Activated CD8-positive, alpha-beta memory T cell treated with anti-CD3 and anti-CD28 coated beads, Interleukin-2, amount 50 U/mL, for 24 hours (primary cell): ENCODE measurements around the gene THADA.
"Not testable (repeated sequence)": the region's sequence is repeated elsewhere in the genome, so short reads cannot be mapped to it uniquely, and the experiment has no call there.

Source experiments
- DNase-seq: peaks from one replicate; pipeline ENCODE4 v3.0.0-alpha.2; 2020; ENCODE audit errors: extremely low read depth

THADA gene

GRCh38 chr2:43539436-43539835 is 56.4 kb downstream of the THADA start:
- DNase-seq, result no peak

- no peak for DNase-seq
Observed at GRCh38 chr2:43538034-43538670, 57.7 kb downstream of the THADA start.

DNA sequence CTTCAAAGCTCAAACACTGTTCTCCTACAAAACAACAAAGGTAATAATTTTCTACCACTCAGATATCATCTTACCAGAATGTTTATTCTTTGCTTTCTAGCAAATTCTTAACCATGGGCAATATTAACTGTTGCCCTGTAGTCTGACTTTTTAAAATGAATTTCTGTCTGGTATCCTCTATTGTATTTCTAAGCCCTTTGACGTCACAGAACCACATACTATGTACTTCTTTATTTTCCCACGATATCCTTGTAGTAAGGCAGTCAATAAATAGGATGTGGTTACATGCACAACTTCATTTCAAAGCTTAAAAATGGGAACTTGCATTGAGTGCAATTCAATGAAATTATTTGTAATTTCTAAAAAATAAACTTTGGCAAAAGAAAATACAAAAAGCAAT is 58.7 kb downstream of the THADA start:
- no peak for DNase-seq

DNA sequence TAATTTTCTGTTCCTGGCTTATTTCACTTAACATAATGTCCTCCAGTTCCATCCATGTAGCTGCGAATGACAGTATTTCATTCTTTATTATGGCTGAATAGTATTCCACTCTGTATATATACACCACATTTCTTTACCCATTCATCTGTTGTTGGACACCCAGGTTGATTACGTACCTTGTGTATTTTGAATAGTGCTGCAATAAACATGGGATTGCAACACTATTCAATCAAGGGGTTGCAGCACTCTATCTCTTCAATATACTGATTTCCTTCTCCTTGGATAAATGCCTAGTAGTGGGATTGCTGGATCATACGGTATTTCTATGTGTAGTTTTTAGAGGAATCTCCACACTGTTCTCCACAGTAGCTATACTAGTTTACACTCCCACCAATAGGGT is 61.3 kb downstream of the THADA start:
- no peak for DNase-seq

DNA sequence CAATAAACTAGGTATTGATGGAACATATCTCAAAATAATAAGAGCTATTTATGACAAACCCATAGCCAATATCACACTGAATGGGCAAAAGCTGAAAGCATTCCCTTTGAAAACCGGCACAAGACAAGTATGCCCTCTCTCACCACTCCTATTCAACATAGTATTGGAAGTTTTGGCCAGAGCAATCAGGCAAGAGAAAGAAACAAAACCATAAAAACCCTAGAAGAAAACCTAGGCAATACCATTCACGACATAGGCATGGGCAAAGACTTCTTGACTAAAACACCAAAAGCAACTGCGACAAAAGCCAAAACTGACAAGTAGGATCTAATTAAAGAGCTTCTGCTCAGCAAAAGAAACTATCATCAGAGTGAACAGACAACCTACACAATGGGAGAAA is 63.3 kb downstream of the THADA start:
- not testable (repeated sequence) for DNase-seq

GRCh38 chr2:43531251-43531650 is 64.6 kb downstream of the THADA start:
- no peak for DNase-seq

DNA sequence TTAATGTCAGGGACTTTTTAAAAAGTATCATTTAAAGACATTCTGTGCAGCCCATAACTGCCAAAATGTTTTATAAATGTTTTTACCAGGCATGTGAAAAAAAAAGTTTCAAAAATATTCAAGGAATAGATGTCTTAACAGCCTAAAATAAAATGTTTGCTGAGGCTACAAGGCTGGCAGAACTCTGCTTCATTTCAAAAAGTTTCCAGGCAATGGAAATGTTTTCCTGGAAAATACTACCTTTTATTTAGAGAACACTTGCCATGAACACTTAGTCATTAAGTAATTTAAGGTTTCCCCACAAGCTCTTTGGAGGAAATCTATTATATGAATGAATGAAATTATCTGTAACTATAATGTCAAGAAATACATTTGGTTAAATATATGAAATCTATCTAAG is 68.8 kb downstream of the THADA start:
- DNase-seq, result no peak

DNA sequence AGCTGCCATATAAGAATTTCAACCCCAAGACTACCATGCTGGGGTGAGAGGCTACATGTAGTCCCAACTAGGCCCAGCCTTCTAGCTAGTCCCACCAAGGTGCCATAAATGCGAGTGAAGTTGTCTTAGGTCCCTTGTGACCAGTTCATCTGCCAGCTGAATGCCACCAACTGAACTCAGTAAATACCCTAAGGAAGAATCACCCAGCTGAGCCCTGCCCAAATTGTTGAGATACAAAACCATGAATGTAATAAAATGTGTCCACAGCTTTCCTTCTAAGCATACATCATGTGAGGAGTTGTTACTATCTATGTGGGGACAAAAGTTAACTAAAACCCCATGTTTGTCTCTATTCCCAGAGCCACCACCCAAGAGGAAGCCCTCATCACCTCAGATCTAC is 70.3 kb downstream of the THADA start:
- no peak for DNase-seq

GRCh38 chr2:43524177-43524965 is 71.5 kb downstream of the THADA start:
- no peak for DNase-seq

GRCh38 chr2:43522177-43522576 is 73.7 kb downstream of the THADA start:
- no peak for DNase-seq

- DNase-seq, result no peak
Observed at GRCh38 chr2:43521568-43521967, 74.3 kb downstream of the THADA start.

GRCh38 chr2:43520919-43521318 is 74.9 kb downstream of the THADA start:
- no peak for DNase-seq

- no peak for DNase-seq
Observed at GRCh38 chr2:43519643-43520221, 76.1 kb downstream of the THADA start.

DNA sequence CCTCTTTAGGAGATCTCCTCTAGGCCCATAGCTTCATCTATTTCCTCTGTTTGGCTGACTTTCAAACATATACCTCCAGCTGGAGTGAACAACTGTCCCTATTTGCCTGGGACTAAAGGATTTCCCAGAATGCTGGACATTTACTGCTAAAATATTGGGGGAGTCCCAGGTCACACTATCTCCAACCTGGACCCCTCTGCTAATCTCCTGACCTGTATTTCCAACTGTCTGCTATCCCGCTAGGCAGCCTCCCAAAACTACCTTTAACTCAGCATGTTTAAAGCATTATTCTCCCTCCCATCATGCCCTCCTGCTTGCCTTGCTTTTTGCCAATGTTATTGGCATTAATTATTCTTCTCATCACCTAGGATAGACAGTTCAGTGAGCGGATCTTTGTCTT is 77.1 kb downstream of the THADA start:
- DNase-seq, result no peak

DNA sequence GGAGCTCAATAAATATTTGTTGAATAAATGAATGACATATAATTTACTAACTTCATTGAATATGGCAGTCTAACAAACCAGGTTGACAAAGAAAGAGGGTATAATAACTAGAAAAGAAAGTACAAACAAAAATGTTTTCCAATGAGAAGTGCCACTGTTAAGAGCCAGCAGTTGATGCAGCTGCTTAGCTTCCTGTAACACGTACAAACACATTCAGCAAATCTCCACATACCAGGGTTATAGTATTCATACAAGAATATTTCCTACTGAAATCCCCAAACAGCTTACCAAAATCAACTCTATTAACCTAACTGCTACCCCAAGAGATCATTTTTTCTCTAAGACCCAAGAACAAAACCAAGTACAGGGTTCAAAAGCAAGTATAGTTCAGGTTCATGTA is 77.7 kb downstream of the THADA start:
- DNase-seq, result no peak

DNA sequence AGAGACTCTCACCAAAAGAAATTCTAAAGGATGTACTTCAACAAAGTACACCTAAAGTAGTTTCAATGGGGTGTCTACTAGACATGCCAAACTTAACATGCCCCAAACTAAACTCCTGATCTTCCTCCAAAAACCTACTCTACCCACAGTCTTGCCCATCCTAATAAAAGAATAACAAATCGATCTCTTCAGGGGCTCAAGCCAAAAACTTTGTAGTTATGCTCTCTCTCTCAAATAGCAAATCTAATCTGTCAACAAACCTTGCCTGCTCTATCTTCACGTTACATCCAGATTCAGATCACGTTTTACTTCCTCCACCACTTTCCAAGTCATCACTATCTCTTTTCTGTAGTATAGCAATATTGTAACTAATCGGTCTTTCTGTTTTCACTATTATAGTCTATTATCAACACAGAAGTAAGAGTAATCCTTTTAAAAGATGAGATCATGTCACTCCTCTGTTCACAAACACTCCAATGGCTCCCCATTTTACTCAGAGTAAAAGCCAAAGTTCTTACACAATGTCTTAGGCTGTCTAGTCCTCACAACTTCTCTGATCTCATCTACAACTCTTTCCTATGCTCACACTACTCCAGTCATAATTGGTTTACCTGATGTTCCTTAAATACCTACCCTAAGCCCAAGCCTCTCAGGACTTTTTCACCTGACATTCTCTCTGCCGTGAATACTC is 79.9 kb downstream of the THADA start:
- DNase-seq, result no peak

- no peak for DNase-seq
Observed at GRCh38 chr2:43515248-43515647, 80.6 kb downstream of the THADA start.

- no peak for DNase-seq
Observed at GRCh38 chr2:43513796-43514195, 82.0 kb downstream of the THADA start.

GRCh38 chr2:43513216-43513615 is 82.6 kb downstream of the THADA start:
- no peak for DNase-seq

- no peak for DNase-seq
Observed at GRCh38 chr2:43511199-43511598, 84.6 kb downstream of the THADA start.

- no peak for DNase-seq
Observed at GRCh38 chr2:43509886-43510285, 86.0 kb downstream of the THADA start.

DNA sequence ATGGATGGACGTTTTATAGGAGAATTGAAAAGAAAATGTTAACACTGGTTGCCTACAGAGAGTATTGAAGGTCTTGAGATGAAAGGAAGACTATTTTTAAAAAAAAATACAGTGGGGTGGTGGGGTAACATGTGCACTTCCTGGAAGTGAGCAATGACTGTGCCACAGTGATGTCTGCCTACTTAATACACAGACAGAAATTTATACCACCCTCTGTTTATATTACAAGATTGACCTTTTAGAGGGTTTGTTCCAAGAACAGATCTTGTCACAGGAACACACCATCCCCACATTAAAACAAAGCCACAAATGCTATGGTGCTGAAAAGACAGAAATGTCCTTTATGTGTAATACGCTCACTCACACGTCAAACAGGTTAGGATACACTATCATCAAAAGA is 87.6 kb downstream of the THADA start:
- no peak for DNase-seq

DNA sequence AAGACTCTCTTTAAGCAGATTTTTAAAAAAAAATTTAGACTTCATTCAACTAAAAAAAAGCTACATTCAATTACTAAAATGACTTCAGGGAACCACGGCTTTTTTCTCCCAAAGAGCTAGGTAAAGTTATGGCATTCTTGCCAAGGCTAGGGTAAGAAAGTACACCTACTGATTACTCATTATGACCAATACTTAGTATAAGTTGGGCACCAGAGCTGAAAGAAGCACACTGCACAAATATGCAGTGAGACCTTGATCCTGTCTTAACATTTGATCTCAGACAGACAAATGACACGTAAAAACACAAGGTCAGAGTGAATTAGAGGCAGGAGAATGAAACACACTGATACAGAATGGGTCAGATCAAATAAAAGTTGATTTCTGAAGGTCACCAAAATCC is 88.7 kb downstream of the THADA start:
- DNase-seq, result no peak
